K562 (cell line): ENCODE measurements around the gene B3GAT2. TPM values are rescaled to one million over a fixed set of nuclear protein-coding genes. Genes with fewer than 3 reads are reported as not detected.

Source experiments
- ATAC-seq: fragments of 200-7000 bp; cut with Tn5 transposase; 3 replicates; pipeline ENCODE4 v1.9.1; 2020; ENCODE audit warnings: moderate library complexity
- BruUV-seq: library from RNA; stranded (reverse); fragments of 400-500 nt; replicated peaks from 2 replicates; lab custom pipeline; 2021; lab: Mats Ljungman, UMichigan
- CTCF ChIA-PET: fragments of 300-600 bp; formaldehyde crosslinking; extraction: SDS; loops from one replicate; lab custom pipeline; 2021; ENCODE audit warnings: low intra/inter-chr PET ratio; lab: Yijun Ruan, JAX
- POLR2A ChIA-PET: fragments of 300-600, 350-650 bp; sonication (Branson Sonifier 250); formaldehyde crosslinking; extraction: SDS; loops from one replicate; lab custom pipeline; 2021; ENCODE audit warnings: antibody characterized with exemption, inconsistent platforms; lab: Yijun Ruan, JAX
- DNase-seq, 4 experiments: peaks; one replicate each; pipeline versions ENCODE4 v3.0.0 to v3.0.0-alpha.2; 2011 to 2018; ENCODE audit warnings: low spot score in 3 of 4, mixed read lengths in 3 of 4; ENCODE audit errors: extremely low read depth in 1 of 4
- FAIRE-seq: peaks from 2 replicates; lab custom pipeline; 2011; peaks lifted over from hg19 to GRCh38; lab: Jason Lieb, UNC
- H2AFZ ChIP-seq: 2 replicates; pipeline ENCODE4 v1.6.0; 2011; ENCODE audit warnings: low read depth, low read length, control low read depth, inconsistent platforms
- H3K27ac ChIP-seq: fragments of 200-600 bp; 3 replicates; pipeline ENCODE4 v1.8.0; 2011; ENCODE audit warnings: low read depth, mild to moderate bottlenecking, control low read depth, inconsistent platforms, low read length, moderate library complexity, mixed read lengths; ENCODE audit errors: extremely low read depth
- H3K27me3 ChIP-seq, 2 experiments: fragments of 300-600 bp in 1 of 2; 2 replicates in 1 of 2; 3 replicates in 1 of 2; pipeline versions ENCODE4 v1.6.0 to v1.8.0; 2011; ENCODE audit warnings: inconsistent platforms in 2 of 2, low read length in 2 of 2, mild to moderate bottlenecking in 1 of 2, mixed read lengths in 1 of 2, moderate library complexity in 1 of 2; ENCODE audit not compliant: control insufficient read depth in 2 of 2, insufficient read depth in 2 of 2
- H3K36me3 ChIP-seq: fragments of 300-600 bp; 3 replicates; pipeline ENCODE4 v1.8.0; 2011; ENCODE audit warnings: mild to moderate bottlenecking, low read length, inconsistent platforms; ENCODE audit not compliant: control insufficient read depth, insufficient read depth
- H3K4me1 ChIP-seq, 2 experiments: fragments of 200-600 bp in 1 of 2; replicated peaks in 1 of 2; 2 replicates in 1 of 2; 3 replicates in 1 of 2; pipeline versions ENCODE4 v1.5.1 to v1.8.0; 2011; ENCODE audit warnings: inconsistent platforms in 2 of 2, low read length in 2 of 2, mild to moderate bottlenecking in 1 of 2, mixed read lengths in 1 of 2, moderate library complexity in 1 of 2; ENCODE audit not compliant: control insufficient read depth in 2 of 2, insufficient read depth in 2 of 2
- H3K4me2 ChIP-seq: 2 replicates; pipeline ENCODE4 v1.6.1; 2011; ENCODE audit warnings: low read length, control low read depth, inconsistent platforms, mixed read lengths; ENCODE audit not compliant: insufficient read depth
- H3K4me3 ChIP-seq: fragments of 200-600 bp; sonication (generic), shearing (Covaris generic); 2 replicates; pipeline ENCODE4 v1.5.1; 2016; ENCODE audit warnings: control low read depth, inconsistent platforms
- H3K79me2 ChIP-seq: fragments of 200-600 bp; 3 replicates; pipeline ENCODE4 v1.8.0; 2011; ENCODE audit warnings: low read length, inconsistent platforms; ENCODE audit not compliant: control insufficient read depth, insufficient read depth
- H3K9ac ChIP-seq, 2 experiments: 2 replicates each; pipeline versions ENCODE4 v1.6.0 to v1.6.1; 2011; ENCODE audit warnings: low read depth in 2 of 2, low read length in 2 of 2, control low read depth in 1 of 2, inconsistent platforms in 1 of 2, mild to moderate bottlenecking in 1 of 2, mixed read lengths in 1 of 2; ENCODE audit not compliant: insufficient read depth in 1 of 2
- H3K9me1 ChIP-seq: one replicate; pipeline ENCODE4 v1.6.0; 2011; ENCODE audit warnings: inconsistent platforms, mild to moderate bottlenecking, low read length, moderate library complexity; ENCODE audit not compliant: control insufficient read depth, insufficient read depth
- H3K9me3 ChIP-seq: replicated peaks from 2 replicates; pipeline ENCODE4 v1.5.1; 2011; ENCODE audit warnings: low read depth, low read length, inconsistent platforms; ENCODE audit not compliant: control insufficient read depth, insufficient read depth
- H4K20me1 ChIP-seq: replicated peaks from 2 replicates; pipeline ENCODE4 v1.6.1; 2011; ENCODE audit warnings: low read length, inconsistent platforms, mixed read lengths; ENCODE audit not compliant: control insufficient read depth, insufficient read depth
- BRF1 ChIP-seq: IDR thresholded peaks from 3 replicates; pipeline ENCODE4 v1.6.1; 2011; ENCODE audit warnings: borderline replicate concordance, mild to moderate bottlenecking; ENCODE audit not compliant: insufficient read length; ENCODE audit errors: extremely low read depth
- DPF2 ChIP-seq: fragments of 450-650 bp; IDR thresholded peaks from 2 replicates; pipeline ENCODE4 v1.6.1; 2016
- ETV6 ChIP-seq, 3 experiments: fragments of 150-350 bp in 1 of 3; sonication (generic) in 1 of 3; formaldehyde crosslinking in 1 of 3; IDR thresholded peaks; 2 replicates each; pipeline versions ENCODE4 v1.6.1 to v1.8.0; 2014 to 2022; ENCODE audit warnings: borderline replicate concordance in 2 of 3, low read depth in 2 of 3, antibody characterized with exemption in 1 of 3, low read length in 1 of 3, mild to moderate bottlenecking in 1 of 3, missing genetic modification reagents in 1 of 3
- FOXA1 ChIP-seq: fragments of 450-650 bp; IDR thresholded peaks from 2 replicates; pipeline ENCODE4 v1.6.1; 2016; ENCODE audit warnings: mild to moderate bottlenecking, borderline replicate concordance
- FOXP1 ChIP-seq: sonication (generic); formaldehyde crosslinking; IDR thresholded peaks from 2 replicates; pipeline ENCODE4 v1.8.0; 2022; ENCODE audit warnings: mild to moderate bottlenecking, missing genetic modification reagents
- GTF2E2 ChIP-seq: fragments of 200-800 bp; sonication (Bioruptor generic); IDR thresholded peaks from 2 replicates; pipeline ENCODE4 v1.6.1; 2016; ENCODE audit warnings: missing genetic modification characterization, missing compliant biosample characterization
- IFI16 ChIP-seq: fragments of 250-450 bp; sonication (Bioruptor Pico); IDR thresholded peaks from 2 replicates; pipeline ENCODE4 v2.1.2; 2022; ENCODE audit warnings: mild to moderate bottlenecking, inconsistent platforms
- IRF2 ChIP-seq: sonication (generic); formaldehyde crosslinking; IDR thresholded peaks from 2 replicates; pipeline ENCODE4 v1.8.1; 2022; ENCODE audit warnings: mild to moderate bottlenecking, missing genetic modification reagents
- MCM2 ChIP-seq: fragments of 450-650 bp; IDR thresholded peaks from 2 replicates; pipeline ENCODE4 v1.6.1; 2017; ENCODE audit warnings: low read depth, mild to moderate bottlenecking
- MLX ChIP-seq, 2 experiments: fragments of 450-650 bp in 1 of 2; sonication (generic) in 1 of 2; formaldehyde crosslinking; conservative IDR thresholded peaks; 2 replicates each; pipeline versions ENCODE4 v1.4.0 to v1.8.1; 2020 to 2022; ENCODE audit warnings: mild to moderate bottlenecking in 1 of 2, missing genetic modification reagents in 1 of 2
- NFE2 ChIP-seq: IDR thresholded peaks from 2 replicates; pipeline ENCODE4 v1.6.1; 2014; ENCODE audit warnings: antibody characterized with exemption, low read depth
- RBM17 ChIP-seq: fragments of 200-400 bp; formaldehyde crosslinking; IDR thresholded peaks from 2 replicates; pipeline ENCODE4 v1.6.1; 2017; ENCODE audit warnings: low read depth, mild to moderate bottlenecking, low read length, borderline replicate concordance
- RBM25 ChIP-seq: fragments of 200-400 bp; formaldehyde crosslinking; IDR thresholded peaks from 2 replicates; pipeline ENCODE4 v1.6.1; 2018; ENCODE audit warnings: low read length, low read depth, moderate library complexity; ENCODE audit not compliant: severe bottlenecking
- ZNF707 ChIP-seq: fragments of 250-450 bp; sonication (Bioruptor Pico); conservative IDR thresholded peaks from 2 replicates; pipeline ENCODE4 v1.8.0; 2022; ENCODE audit warnings: inconsistent platforms, mild to moderate bottlenecking, moderate library complexity
- WGBS: fragments of 100-300 bp; shearing (Covaris generic); methylation state at CpG from one replicate; pipeline ENCODE4 v1.1.6; 2016; ENCODE audit warnings: low coverage, mixed read lengths; ENCODE audit not compliant: insufficient coverage; ENCODE audit errors: missing lambda C conversion rate; 5-methylcytosine and 5-hydroxymethylcytosine counted together
- in situ Hi-C: fragments of 300-500 bp; cut with MboI; formaldehyde crosslinking; loops from 4 replicates; pipeline ENCODE4 v1.15.0; 2018; ENCODE audit warnings: inconsistent platforms, mixed read lengths
- intact Hi-C: fragments of 100-400 bp; cut with micrococcal nuclease; formaldehyde crosslinking; loops from 2 replicates; pipeline ENCODE4 v1.14.2; 2022
- polyA plus RNA-seq, 8 experiments: library from polyadenylated mRNA; depleted of rRNA in 4 of 8; stranded (reverse) in 5 of 8; unstranded in 3 of 8; fragments of >200 nt; fragmentation: Nextera tagmentation in 2 of 8; fragmentation: Illumina TruSeq in 1 of 8; extraction: Ambion mirVana in 2 of 8; extraction: Trizol in 1 of 8; gene quantifications; 2 replicates each; pipeline versions ENCODE4 v1.2.1 to v1.2.3, GENCODE V29; 2011 to 2014; ENCODE audit warnings: inconsistent platforms in 1 of 8, missing spikeins in 1 of 8
- total RNA-seq, 7 experiments: library from RNA; depleted of rRNA in 6 of 7; stranded (reverse); fragments of >200 nt in 6 of 7; fragmentation: Illumina TruSeq in 2 of 7; extraction: Trizol in 2 of 7; gene quantifications; 2 replicates each; pipeline versions ENCODE4 v1.2.1 to v1.2.3, GENCODE V29; 2011 to 2021; ENCODE audit warnings: low replicate concordance in 1 of 7
- TF ChIP-seq, protein P1 (sequence below): fragments of 200-400 bp; formaldehyde crosslinking; IDR thresholded peaks from 2 replicates; pipeline ENCODE4 v1.6.1; 2017; ENCODE audit warnings: mild to moderate bottlenecking, low read depth, low read length, moderate library complexity
- TF ChIP-seq, protein P2 (sequence below): fragments of 450-650 bp; IDR thresholded peaks from 2 replicates; pipeline ENCODE4 v1.6.1; 2014; ENCODE audit warnings: low read depth, mild to moderate bottlenecking, moderate library complexity, borderline replicate concordance

The B3GAT2 gene
- total and polyA plus RNA-seq, 9 of the 15 experiments (the other 6 are each of a cell fraction or from before 2014, with no cell fraction given) = 0.01 to 0.43 (median 0.04) TPM; not detected in 4

DNA sequence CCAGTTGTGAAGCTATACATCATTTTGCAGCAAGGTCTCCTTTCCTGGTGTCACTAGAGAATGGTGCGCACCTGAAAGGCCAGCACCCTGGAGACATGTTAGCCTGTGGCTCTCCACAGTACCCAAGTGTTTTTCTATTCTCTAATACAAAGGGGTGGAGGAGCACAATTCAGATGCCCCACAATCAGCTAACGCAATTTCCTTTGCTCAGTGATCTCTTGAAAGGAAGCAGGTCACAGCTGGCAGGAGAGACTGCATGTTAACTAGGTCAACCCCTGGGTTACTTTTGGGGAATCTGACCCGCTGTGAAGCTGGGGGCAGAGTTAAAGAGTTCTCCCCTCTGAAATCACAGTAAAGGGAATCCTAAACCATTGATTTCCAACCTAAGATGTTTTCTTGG, 92.5 kb downstream of the B3GAT2 start (continued):
- TF ChIP-seq ETV6 (IDR thresholded peaks at IDR 0.05; ENCODE audit: borderline replicate concordance in 1 of 2, low read depth in 2 of 2, low read length in 1 of 2) = no peak
- no peak for TF ChIP-seq ETV6 (CRISPR knock-in tag; IDR thresholded peaks at IDR 0.05; ENCODE audit: borderline replicate concordance)
- no peak for TF ChIP-seq BRF1

DNA sequence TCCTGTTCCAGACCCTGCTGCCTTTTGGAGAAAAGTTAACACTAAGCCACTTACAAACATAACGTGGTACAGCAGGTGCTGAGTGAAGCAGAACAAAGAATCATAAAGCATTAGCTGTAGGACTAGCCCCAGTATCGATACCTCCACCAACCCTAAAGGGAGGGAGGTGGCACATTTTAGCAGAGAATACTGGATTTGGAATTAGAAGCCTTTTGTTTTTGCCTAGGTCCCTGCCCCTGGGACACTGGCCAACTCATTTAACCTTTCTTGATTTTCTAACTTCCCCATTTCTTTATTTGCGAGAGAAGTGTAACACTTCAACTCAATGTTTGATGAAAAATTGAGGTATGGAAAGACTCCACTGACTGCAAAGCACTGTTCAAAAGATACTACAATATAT, 93.5 kb downstream of the B3GAT2 start:
- WGBS = 19% methylated on average over 3 of the region's 3 CpGs
- Histone ChIP-seq H4K20me1 (no peaks in the 10 kb centered on the region), H3K9ac (no peak overlapping the region), H3K9me1 (no peaks in the 10 kb centered on the region), H3K4me2 (no peak overlapping the region), H3K27me3 (no peaks in the 10 kb centered on the region), H2AFZ (no peak overlapping the region), H3K4me1 (no peaks in the 10 kb centered on the region), H3K4me3 (no peak overlapping the region), H3K36me3 (no peaks in the 10 kb centered on the region), H3K9me3 (no peaks in the 10 kb centered on the region), H3K27ac (no peak overlapping the region), H3K79me2 (no peaks in the 10 kb centered on the region)
- POLR2A ChIA-PET = no interaction called here
- no TSS peak for BruUV-seq
- DNase-seq (no peak), ATAC-seq (no peak), FAIRE-seq (no peak)
- in situ Hi-C loops (no loop called here), intact Hi-C loops (no loop called here)
- CTCF ChIA-PET = interaction anchor here (0.6 kb wide), 1 partner anchor 395 kb away, joined by 4 read pairs; no protein-coding TSS in a partner anchor
- TF ChIP-seq FOXP1 (CRISPR knock-in tag) (no peak), DPF2 (no peak), FOXA1 (no peak), IFI16 (no peak), RBM25 (no peak), IRF2 (CRISPR knock-in tag) (no peak), ZNF707 (CRISPR knock-in tag) (no peak), GTF2E2 (tag) (no peak), MLX (CRISPR knock-in tag; conservative IDR thresholded peaks at IDR 0.05) (no peak), MCM2 (no peak), ETV6 (IDR thresholded peaks at IDR 0.05; ENCODE audit: borderline replicate concordance in 1 of 2, low read depth in 2 of 2, low read length in 1 of 2) (no peak), ETV6 (CRISPR knock-in tag; IDR thresholded peaks at IDR 0.05; ENCODE audit: borderline replicate concordance) (no peak), RBM17 (no peak), NFE2 (no peak)
- TF ChIP-seq, protein P1, sequence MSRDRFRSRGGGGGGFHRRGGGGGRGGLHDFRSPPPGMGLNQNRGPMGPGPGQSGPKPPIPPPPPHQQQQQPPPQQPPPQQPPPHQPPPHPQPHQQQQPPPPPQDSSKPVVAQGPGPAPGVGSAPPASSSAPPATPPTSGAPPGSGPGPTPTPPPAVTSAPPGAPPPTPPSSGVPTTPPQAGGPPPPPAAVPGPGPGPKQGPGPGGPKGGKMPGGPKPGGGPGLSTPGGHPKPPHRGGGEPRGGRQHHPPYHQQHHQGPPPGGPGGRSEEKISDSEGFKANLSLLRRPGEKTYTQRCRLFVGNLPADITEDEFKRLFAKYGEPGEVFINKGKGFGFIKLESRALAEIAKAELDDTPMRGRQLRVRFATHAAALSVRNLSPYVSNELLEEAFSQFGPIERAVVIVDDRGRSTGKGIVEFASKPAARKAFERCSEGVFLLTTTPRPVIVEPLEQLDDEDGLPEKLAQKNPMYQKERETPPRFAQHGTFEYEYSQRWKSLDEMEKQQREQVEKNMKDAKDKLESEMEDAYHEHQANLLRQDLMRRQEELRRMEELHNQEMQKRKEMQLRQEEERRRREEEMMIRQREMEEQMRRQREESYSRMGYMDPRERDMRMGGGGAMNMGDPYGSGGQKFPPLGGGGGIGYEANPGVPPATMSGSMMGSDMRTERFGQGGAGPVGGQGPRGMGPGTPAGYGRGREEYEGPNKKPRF = no peak
- TF ChIP-seq, protein P2, sequence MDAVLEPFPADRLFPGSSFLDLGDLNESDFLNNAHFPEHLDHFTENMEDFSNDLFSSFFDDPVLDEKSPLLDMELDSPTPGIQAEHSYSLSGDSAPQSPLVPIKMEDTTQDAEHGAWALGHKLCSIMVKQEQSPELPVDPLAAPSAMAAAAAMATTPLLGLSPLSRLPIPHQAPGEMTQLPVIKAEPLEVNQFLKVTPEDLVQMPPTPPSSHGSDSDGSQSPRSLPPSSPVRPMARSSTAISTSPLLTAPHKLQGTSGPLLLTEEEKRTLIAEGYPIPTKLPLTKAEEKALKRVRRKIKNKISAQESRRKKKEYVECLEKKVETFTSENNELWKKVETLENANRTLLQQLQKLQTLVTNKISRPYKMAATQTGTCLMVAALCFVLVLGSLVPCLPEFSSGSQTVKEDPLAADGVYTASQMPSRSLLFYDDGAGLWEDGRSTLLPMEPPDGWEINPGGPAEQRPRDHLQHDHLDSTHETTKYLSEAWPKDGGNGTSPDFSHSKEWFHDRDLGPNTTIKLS = no peak
